Transverse colon (tissue), 3 donors: Measurements from ENCODE around the gene LRFN2.

Experiments used
- EP300 ChIP-seq: sonication (generic); formaldehyde crosslinking; IDR thresholded peaks from one replicate; pipeline ENCODE4 v1.6.1; 2017; ENCODE audit warnings: antibody characterized with exemption, low read depth
- TF ChIP-seq, protein P1 (sequence below), 5 experiments: fragments of 200-600 bp in 3 of 5; fragments of 450-650 bp in 2 of 5; sonication (generic) in 3 of 5; IDR thresholded peaks; 1 replicate in 2 of 5; 2 replicates in 3 of 5; pipeline ENCODE4 v1.5.1; 2016 to 2017; ENCODE audit warnings: antibody characterized with exemption in 5 of 5, inconsistent platforms in 3 of 5, mild to moderate bottlenecking in 2 of 5, moderate library complexity in 1 of 5

DNA sequence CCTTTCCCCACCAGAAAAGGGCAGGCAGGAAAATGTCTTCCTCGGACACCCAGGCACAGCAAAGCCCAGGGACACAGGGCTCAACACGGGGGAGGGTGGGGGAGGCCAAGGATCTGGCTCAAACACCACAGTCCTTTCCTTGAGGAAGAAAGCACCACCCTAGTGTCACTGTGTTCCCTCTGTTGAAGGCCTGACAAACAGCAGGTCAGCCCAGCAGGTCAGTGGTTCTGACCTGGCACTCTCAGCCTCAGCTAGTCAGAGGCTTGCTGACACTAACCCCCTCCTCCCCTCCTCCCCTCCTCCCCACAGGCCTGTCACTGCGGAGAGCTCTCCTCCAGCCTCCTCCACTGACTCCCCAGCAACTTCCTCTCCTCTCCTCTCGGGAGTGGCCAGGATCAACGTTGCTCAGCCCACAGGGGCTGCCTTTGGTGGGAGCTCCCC is 239.6 kb downstream of the LRFN2 start:
- TF ChIP-seq, protein P1, sequence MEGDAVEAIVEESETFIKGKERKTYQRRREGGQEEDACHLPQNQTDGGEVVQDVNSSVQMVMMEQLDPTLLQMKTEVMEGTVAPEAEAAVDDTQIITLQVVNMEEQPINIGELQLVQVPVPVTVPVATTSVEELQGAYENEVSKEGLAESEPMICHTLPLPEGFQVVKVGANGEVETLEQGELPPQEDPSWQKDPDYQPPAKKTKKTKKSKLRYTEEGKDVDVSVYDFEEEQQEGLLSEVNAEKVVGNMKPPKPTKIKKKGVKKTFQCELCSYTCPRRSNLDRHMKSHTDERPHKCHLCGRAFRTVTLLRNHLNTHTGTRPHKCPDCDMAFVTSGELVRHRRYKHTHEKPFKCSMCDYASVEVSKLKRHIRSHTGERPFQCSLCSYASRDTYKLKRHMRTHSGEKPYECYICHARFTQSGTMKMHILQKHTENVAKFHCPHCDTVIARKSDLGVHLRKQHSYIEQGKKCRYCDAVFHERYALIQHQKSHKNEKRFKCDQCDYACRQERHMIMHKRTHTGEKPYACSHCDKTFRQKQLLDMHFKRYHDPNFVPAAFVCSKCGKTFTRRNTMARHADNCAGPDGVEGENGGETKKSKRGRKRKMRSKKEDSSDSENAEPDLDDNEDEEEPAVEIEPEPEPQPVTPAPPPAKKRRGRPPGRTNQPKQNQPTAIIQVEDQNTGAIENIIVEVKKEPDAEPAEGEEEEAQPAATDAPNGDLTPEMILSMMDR (IDR thresholded peaks at IDR 0.05) = no peak
- no peak for TF ChIP-seq EP300
